Uterus (tissue), 4 donors: ENCODE results near the gene PHLDA2. TPM values are rescaled to one million over a fixed set of nuclear protein-coding genes. Genes with fewer than 3 reads are reported as not detected.

Experiments used
- DNase-seq, 2 donors: peaks; one replicate each; pipeline ENCODE4 v3.0.0-alpha.2; 2019 to 2020
- H3K27ac ChIP-seq, 2 donors: fragments of 200-600 bp; sonication (generic); 1 replicate in 1 of 2; 2 replicates in 1 of 2; pipeline ENCODE4 v1.5.1; 2016 to 2018
- H3K27me3 ChIP-seq, 2 donors: fragments of 200-600 bp; sonication (generic); one replicate each; pipeline ENCODE4 v1.5.1; 2018 to 2019; ENCODE audit warnings: control low read depth in 1 of 2
- H3K36me3 ChIP-seq, 2 donors: fragments of 200-600 bp; sonication (generic); one replicate each; pipeline ENCODE4 v1.5.1; 2019; ENCODE audit warnings: control low read depth in 1 of 2
- H3K4me1 ChIP-seq, 2 donors: fragments of 200-600 bp; sonication (generic); one replicate each; pipeline ENCODE4 v1.5.1; 2018 to 2019; ENCODE audit warnings: control low read depth in 1 of 2
- H3K4me3 ChIP-seq, 2 donors: fragments of 200-600 bp; sonication (generic); 1 replicate in 1 of 2; 2 replicates in 1 of 2; pipeline ENCODE4 v1.5.1; 2018 to 2019; ENCODE audit warnings: mild to moderate bottlenecking in 1 of 2
- H3K9me3 ChIP-seq, 2 donors: fragments of 200-600 bp; sonication (generic); one replicate each; pipeline ENCODE4 v1.5.1; 2019; ENCODE audit warnings: control low read depth in 1 of 2
- POLR2A ChIP-seq, 2 donors: fragments of 450-650 bp; IDR thresholded peaks; one replicate each; pipeline ENCODE4 v1.6.1; 2016; ENCODE audit warnings: antibody characterized with exemption in 2 of 2, mild to moderate bottlenecking in 1 of 2, moderate library complexity in 1 of 2
- intact Hi-C: fragments of 100-400 bp; cut with DNase I; formaldehyde crosslinking; loops from one replicate; pipeline ENCODE4 v1.15.1; 2023; ENCODE audit warnings: low total_unique reads
- total RNA-seq, 4 donors: library from RNA; depleted of rRNA in 3 of 4; stranded (reverse); fragments of >200 nt in 3 of 4; gene quantifications; one replicate each; pipeline versions ENCODE4 v1.1.0 to v1.2.4, GENCODE V29; 2014 to 2023
- TF ChIP-seq, protein P1 (sequence below), 4 experiments: fragments of 200-600 bp in 2 of 4; fragments of 450-650 bp in 2 of 4; sonication (generic) in 2 of 4; IDR thresholded peaks; one replicate each; pipeline ENCODE4 v1.5.1; 2016 to 2019; ENCODE audit warnings: antibody characterized with exemption in 4 of 4, mild to moderate bottlenecking in 2 of 4, moderate library complexity in 1 of 4
- donor health status: DM: yes; HTN: yes; CAD: no.

Gene PHLDA2, protein sequence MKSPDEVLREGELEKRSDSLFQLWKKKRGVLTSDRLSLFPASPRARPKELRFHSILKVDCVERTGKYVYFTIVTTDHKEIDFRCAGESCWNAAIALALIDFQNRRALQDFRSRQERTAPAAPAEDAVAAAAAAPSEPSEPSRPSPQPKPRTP
- total RNA-seq, result 1 to 10 TPM in 1 of 4 donors, not detected in 3; 5.2 TPM

DNA sequence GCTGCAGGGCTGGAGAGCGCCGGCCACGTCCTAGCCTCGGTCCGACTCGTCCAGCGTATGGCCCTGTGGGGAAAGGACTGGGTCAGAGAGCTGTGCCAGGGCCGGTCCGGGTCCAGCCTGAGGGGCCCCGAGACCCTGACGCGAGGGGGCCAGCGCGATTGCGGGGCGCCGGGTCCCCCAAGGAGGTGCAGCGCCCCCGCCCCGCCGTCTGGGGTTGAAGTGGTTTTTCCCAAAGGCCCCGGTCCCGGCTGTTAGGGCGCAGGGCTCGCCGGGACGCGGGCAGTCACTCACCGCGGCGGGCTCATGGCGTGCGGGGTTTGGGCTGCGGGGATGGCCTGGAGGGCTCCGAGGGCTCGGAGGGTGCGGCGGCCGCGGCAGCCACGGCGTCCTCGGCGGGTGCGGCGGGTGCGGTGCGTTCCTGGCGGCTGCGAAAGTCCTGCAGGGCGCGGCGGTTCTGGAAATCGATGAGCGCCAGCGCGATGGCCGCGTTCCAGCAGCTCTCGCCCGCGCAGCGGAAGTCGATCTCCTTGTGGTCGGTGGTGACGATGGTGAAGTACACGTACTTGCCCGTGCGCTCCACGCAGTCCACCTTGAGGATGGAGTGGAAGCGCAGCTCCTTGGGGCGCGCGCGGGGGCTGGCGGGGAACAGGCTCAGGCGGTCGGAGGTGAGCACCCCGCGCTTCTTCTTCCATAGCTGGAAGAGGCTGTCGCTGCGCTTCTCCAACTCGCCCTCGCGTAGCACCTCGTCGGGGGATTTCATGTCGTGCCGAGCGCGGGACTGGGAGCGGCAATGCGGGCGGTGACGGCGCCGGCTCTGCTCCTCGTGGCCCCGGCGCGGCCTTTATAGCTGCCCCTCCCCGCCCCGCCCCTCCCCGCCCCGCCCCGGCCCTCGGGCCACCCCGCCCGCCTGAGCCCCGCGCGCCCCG lies at the start of gene PHLDA2:
PHLDA2 (minus strand) TSS at position 816 of the 926 bp plus-strand sequence; CDS start at position 760, 56 bp downstream.
- intact Hi-C loops, result no loop called here
- TF ChIP-seq, protein P1, sequence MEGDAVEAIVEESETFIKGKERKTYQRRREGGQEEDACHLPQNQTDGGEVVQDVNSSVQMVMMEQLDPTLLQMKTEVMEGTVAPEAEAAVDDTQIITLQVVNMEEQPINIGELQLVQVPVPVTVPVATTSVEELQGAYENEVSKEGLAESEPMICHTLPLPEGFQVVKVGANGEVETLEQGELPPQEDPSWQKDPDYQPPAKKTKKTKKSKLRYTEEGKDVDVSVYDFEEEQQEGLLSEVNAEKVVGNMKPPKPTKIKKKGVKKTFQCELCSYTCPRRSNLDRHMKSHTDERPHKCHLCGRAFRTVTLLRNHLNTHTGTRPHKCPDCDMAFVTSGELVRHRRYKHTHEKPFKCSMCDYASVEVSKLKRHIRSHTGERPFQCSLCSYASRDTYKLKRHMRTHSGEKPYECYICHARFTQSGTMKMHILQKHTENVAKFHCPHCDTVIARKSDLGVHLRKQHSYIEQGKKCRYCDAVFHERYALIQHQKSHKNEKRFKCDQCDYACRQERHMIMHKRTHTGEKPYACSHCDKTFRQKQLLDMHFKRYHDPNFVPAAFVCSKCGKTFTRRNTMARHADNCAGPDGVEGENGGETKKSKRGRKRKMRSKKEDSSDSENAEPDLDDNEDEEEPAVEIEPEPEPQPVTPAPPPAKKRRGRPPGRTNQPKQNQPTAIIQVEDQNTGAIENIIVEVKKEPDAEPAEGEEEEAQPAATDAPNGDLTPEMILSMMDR (IDR thresholded peaks at IDR 0.05), result no peak
- peak in 1 of 2 donors; percentile 22 for TF ChIP-seq POLR2A (IDR thresholded peaks at IDR 0.05)

DNA sequence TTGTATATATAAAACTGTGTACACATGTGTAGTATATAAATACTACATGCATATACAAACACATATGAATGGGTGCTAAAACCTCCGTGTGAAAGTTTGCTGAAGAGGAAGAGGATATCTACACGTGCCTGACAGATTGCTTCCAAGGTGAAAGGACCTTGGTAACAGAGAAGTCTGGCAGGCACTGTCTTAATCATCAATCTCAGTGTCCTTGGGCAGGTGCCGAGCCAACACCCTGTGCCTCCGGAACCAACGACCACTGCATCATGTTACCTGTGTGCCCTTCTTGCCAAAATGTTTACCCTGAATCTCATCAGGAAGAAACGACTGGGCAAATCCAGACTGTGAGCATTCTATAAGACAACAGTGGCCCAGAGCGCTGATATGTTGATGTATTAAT lies 47.9 kb upstream of the PHLDA2 start:
- Histone ChIP-seq H3K4me3 (no peak overlapping the region), H3K4me1 (peaks cover 0 to 1% of the 10 kb centered on the region in 2 donors), H3K9me3 (no peaks in the 10 kb centered on the region), H3K36me3 (no peaks in the 10 kb centered on the region), H3K27ac (no peak overlapping the region), H3K27me3 (no peaks in the 10 kb centered on the region)
- no peak for TF ChIP-seq POLR2A (IDR thresholded peaks at IDR 0.05)
- TF ChIP-seq, protein P1 (IDR thresholded peaks at IDR 0.05), result no peak
- DNase-seq, result no peak
- intact Hi-C loops, result no loop called here

More for the DNA sequence above, at the start of gene PHLDA2:
- Histone ChIP-seq H3K4me1 (peaks cover 0 to 18% of the 10 kb centered on the region in 2 donors), H3K27ac (peak within 1 kb of the TSS; percentile 22 to 45), H3K4me3 (peak within 1 kb of the TSS; percentile 34 to 38), H3K9me3 (no peaks in the 10 kb centered on the region), H3K27me3 (no peaks in the 10 kb centered on the region), H3K36me3 (no peaks in the 10 kb centered on the region)
- no peak for DNase-seq

DNA sequence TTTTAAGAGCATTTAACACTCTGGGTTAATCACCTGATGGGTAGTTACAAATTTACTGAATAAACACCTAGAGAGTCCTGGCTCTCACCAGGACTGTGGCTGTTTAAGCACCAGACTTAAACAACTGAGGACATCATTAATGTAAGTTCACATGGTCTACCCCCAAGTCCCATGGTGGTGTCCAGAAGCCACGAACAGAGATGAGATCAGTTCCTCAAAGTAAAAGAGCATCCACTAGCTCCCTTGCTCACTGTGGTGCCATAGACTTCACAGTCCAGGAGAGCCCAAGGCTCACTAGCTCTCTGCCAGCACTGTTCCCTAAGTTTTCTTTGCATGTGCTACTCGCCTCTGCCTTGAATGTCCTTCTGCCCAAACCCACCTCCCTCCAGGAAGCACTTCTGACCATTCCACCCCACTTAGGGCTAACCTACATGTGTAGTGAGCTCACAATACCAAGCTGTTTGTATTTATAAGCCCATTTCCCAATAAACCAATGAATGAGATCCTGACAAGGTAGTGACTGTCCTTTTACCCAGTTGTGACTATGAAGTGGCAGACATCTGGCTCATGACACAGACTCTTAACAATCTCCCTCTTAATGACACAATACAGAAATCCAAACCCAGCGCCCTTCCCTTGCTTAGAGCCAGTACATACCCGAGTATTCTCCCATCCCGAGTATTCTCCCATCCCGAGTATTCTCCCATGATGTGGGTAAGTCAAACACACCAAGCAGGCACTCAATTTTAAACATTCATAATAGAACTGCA lies 47.3 kb upstream of the PHLDA2 start:
- Histone ChIP-seq H3K27ac (no peak overlapping the region), H3K36me3 (no peaks in the 10 kb centered on the region), H3K4me1 (no peaks in the 10 kb centered on the region), H3K4me3 (no peak overlapping the region), H3K9me3 (no peaks in the 10 kb centered on the region), H3K27me3 (no peaks in the 10 kb centered on the region)
- intact Hi-C loops, result no loop called here
- DNase-seq, result no peak
- TF ChIP-seq POLR2A (IDR thresholded peaks at IDR 0.05), result no peak
- TF ChIP-seq, protein P1 (IDR thresholded peaks at IDR 0.05), result no peak

DNA sequence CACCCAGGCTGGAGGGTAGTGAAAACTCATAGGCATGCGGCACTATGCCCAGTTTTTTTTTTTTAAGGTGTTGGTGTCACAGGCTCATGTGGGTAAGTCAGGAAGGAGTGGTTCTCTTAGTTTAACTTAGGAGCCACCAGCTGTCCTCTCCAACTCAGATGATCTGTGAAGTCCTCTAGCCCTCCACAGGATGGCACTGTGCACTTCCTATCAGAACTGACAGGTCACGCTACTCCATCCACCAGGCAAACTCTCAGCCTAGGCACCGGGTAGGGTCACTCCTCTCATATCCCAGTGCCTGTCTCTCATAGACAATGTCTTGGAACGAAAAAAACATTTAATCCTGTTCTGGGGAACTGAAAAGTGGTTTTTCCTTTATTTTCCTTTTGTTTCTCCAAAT lies 46.4 kb upstream of the PHLDA2 start:
- H3K4me3 ChIP-seq, result no peak overlapping the region
- no peak for TF ChIP-seq POLR2A (IDR thresholded peaks at IDR 0.05)
- TF ChIP-seq, protein P1 (IDR thresholded peaks at IDR 0.05), result no peak
- no peaks in the 10 kb centered on the region for H3K4me1 ChIP-seq
- DNase-seq, result no peak
- intact Hi-C loops, result no loop called here
- no peaks in the 10 kb centered on the region for H3K36me3 ChIP-seq
- H3K27me3 ChIP-seq, result no peaks in the 10 kb centered on the region
- H3K27ac ChIP-seq, result no peak overlapping the region
- no peaks in the 10 kb centered on the region for H3K9me3 ChIP-seq
